ENCODE results near the gene ALOX15B. TPM values are rescaled to one million over a fixed set of nuclear protein-coding genes. Genes with fewer than 3 reads are reported as not detected.
A peak's percentile ranks its signal among the peaks of the same experiment; 100 is the strongest.

ALOX15B gene
- total RNA-seq, result 1 to 10 TPM in 1 of 4 donors, under 1 TPM in 3; 0.15 to 1.0 (median 0.69) TPM

GRCh38 chr17:8038954-8039610, at the start of gene ALOX15B:
Gene ALOX15B, plus strand, starts transcription at chr17:8039059. Its CDS starts 97 bp downstream, at chr17:8039156.
- Histone ChIP-seq H3K4me3 (peak within 1 kb of the TSS in 1 of 4 donors; percentile 34), H3K36me3 (no peaks in the 10 kb centered on the region), H3K9me3 (no peaks in the 10 kb centered on the region), H3K4me1 (peaks cover 3 to 9% of the 10 kb centered on the region in 2 donors), H3K27ac (peak within 1 kb of the TSS in 1 of 4 donors; percentile 10), H3K27me3 (peaks cover 15 to 26% (median 15%) of the 10 kb centered on the region in 3 donors)
- no peak for ATAC-seq
- intact Hi-C loops (cut with DNase I; ENCODE audit: low total_unique reads), result no loop called here
- no peak for DNase-seq
- no peak for TF ChIP-seq POLR2A (IDR thresholded peaks at IDR 0.05)
- TF ChIP-seq CTCF (IDR thresholded peaks at IDR 0.05 in 4 of 5, conservative IDR thresholded peaks at IDR 0.05 in 1 of 5), result no peak
- in situ Hi-C loops (cut with MboI; ENCODE audit: low sequenced_read_pairs in 4 of 4), result no loop called here

DNA sequence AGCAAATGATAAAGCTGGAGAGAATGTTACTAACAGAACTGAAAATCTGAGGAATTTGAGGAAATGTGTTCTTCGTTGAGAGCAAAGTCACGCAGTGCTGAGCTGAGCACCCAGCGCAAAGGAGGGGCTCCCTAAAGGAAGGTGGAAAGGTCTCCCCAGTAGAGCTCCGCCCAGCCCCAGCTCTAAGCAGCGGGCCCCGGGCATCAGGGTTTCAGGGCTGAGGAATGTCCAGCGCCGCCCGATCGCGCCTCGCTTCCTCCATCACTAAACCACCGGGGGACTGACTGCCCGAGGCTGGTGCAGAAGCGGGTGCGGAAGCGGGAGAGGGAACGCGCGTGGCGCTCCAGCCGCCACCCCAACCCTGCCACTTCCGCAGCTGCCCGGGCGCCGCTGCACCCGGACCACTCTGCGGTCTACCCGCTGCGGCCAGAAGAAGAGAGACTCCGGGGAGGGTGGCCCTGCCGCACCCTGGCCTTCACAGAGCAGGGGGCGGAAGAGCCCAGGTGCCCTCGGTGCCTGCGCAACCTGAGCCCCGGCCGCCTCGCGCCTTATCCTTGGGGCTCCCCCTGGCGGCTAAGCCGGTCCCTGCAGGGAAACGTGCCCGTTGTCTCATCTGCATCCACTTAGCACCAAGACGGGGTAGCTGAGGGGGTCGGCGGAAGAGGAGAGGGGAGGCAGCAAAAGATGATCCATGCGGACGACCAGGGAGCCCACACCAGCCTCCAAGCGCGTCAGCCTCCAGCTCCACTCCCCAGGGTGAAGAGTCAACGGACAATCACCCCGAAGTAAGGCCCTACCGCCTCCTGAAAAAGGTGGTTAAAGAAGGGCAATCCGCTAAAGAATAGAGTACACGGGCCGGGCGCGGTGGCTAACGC, 48.8 kb upstream of the ALOX15B start:
- Histone ChIP-seq H3K4me1 (peaks cover 0 to 9% of the 10 kb centered on the region in 2 donors), H3K27ac (peak overlapping the region in 2 of 4 donors; percentile 24 to 42), H3K27me3 (no peaks in the 10 kb centered on the region), H3K4me3 (peak overlapping the region; percentile 52 to 95 (median 66)), H3K9me3 (no peaks in the 10 kb centered on the region), H3K36me3 (no peaks in the 10 kb centered on the region)
- intact Hi-C loops (cut with DNase I; ENCODE audit: low total_unique reads) (loop anchor here (1.0 to 5.0 kb wide), 7 partner anchors 17 to 248 kb away; partner anchors contain the start of genes CNTROB and TRAPPC1), in situ Hi-C loops (cut with MboI; ENCODE audit: low sequenced_read_pairs in 4 of 4) (loop anchor here (5.0 to 25.0 kb wide), 6 partner anchors 58 to 253 kb away; partner anchors contain the start of genes CYB5D1 (in 2 of the 4), NAA38 (in 2 of the 4), TMEM88 (in 2 of the 4) and CNTROB (in 1 of the 4))
- TF ChIP-seq CTCF (IDR thresholded peaks at IDR 0.05 in 4 of 5, conservative IDR thresholded peaks at IDR 0.05 in 1 of 5), result peak; percentile 84 to 98 (median 95)
- TF ChIP-seq POLR2A (IDR thresholded peaks at IDR 0.05), result no peak
- ATAC-seq, result peak; percentile 76 to 80
- peak; percentile 48 to 69 for DNase-seq

GRCh38 chr17:7992516-7992915, 46.3 kb upstream of the ALOX15B start:
- no peak for TF ChIP-seq CTCF (IDR thresholded peaks at IDR 0.05 in 4 of 5, conservative IDR thresholded peaks at IDR 0.05 in 1 of 5)
- TF ChIP-seq POLR2A (IDR thresholded peaks at IDR 0.05), result no peak
- H3K4me3 ChIP-seq, result no peak overlapping the region
- H3K4me1 ChIP-seq, result peaks cover 5 to 14% of the 10 kb centered on the region in 2 donors
- no peaks in the 10 kb centered on the region for H3K27me3 ChIP-seq
- no peak for ATAC-seq
- no peak overlapping the region for H3K27ac ChIP-seq
- DNase-seq, result no peak
- intact Hi-C loops (cut with DNase I; ENCODE audit: low total_unique reads), result loop anchor here (5.0 kb wide), 2 partner anchors 60 to 250 kb away; partner anchors contain the start of genes CNTROB and TRAPPC1
- in situ Hi-C loops (cut with MboI; ENCODE audit: low sequenced_read_pairs in 4 of 4), result loop anchor here in 3 of 4 donors (10.0 to 25.0 kb wide), 3 partner anchors 78 to 255 kb away; partner anchors contain the start of genes CYB5D1 (in 2 of the 3), NAA38 (in 2 of the 3), TMEM88 (in 2 of the 3) and RNF227 (in 1 of the 3)
- H3K9me3 ChIP-seq, result no peaks in the 10 kb centered on the region
- no peaks in the 10 kb centered on the region for H3K36me3 ChIP-seq

DNA sequence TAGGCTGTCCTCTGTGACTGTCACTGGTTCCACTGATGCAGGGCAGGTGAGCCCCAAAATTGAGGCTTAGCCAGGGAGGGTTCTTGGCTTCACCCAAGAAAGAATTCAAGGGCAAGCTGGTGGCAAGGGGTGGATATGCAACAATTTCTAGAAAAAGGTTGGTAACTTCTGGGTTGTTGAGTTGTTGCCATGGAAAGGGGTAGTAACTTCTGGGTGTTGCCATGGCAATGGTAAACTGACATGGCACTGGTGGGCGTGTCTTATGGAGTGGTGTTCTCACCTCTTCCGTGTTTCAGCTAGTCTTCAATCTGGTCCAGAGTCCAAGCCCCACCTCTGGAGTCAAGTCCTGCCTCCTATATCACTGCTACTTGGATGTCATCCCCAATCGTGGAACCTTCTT, 45.9 kb upstream of the ALOX15B start:
- no peak for TF ChIP-seq POLR2A (IDR thresholded peaks at IDR 0.05)
- Histone ChIP-seq H3K4me3 (no peak overlapping the region), H3K27me3 (no peaks in the 10 kb centered on the region), H3K27ac (no peak overlapping the region), H3K36me3 (no peaks in the 10 kb centered on the region), H3K4me1 (peaks cover 5 to 14% of the 10 kb centered on the region in 2 donors), H3K9me3 (no peaks in the 10 kb centered on the region)
- ATAC-seq (no peak), DNase-seq (no peak)
- intact Hi-C loops (cut with DNase I; ENCODE audit: low total_unique reads), result loop anchor here (5.0 kb wide), 2 partner anchors 61 to 251 kb away; partner anchors contain the start of genes CNTROB and TRAPPC1
- in situ Hi-C loops (cut with MboI; ENCODE audit: low sequenced_read_pairs in 4 of 4), result loop anchor here in 3 of 4 donors (10.0 to 25.0 kb wide), 3 partner anchors 78 to 256 kb away; partner anchors contain the start of genes CYB5D1 (in 2 of the 3), NAA38 (in 2 of the 3), TMEM88 (in 2 of the 3) and RNF227 (in 1 of the 3)

Data from gastrocnemius medialis (tissue), 4 donors.